ENCODE data around the gene STRA6.

STRA6 gene

GRCh38 chr15:74202452-74203401, at the start of gene STRA6:
TSS of gene STRA6 (minus strand) at chr15:74202787. CDS start at chr15:74202267, 520 bp downstream.
- no peak for DNase-seq (ENCODE audit: low read depth)

- DNase-seq (ENCODE audit: low read depth), result no peak
These were observed 49.7 kb upstream of the STRA6 start for GRCh38 chr15:74252291-74252690.

- DNase-seq (ENCODE audit: low read depth), result no peak
These were observed 48.7 kb upstream of the STRA6 start for GRCh38 chr15:74251131-74251811.

GRCh38 chr15:74250266-74250665, 47.7 kb upstream of the STRA6 start:
- no peak for DNase-seq (ENCODE audit: low read depth)

- DNase-seq (ENCODE audit: low read depth), result no peak
These were observed 42.9 kb upstream of the STRA6 start for GRCh38 chr15:74245342-74245931.

- no peak for DNase-seq (ENCODE audit: low read depth)
These were observed 42.3 kb upstream of the STRA6 start for GRCh38 chr15:74244822-74245341.

- no peak for DNase-seq (ENCODE audit: low read depth)
These were observed 40.8 kb upstream of the STRA6 start for GRCh38 chr15:74243431-74243830.

- no peak for DNase-seq (ENCODE audit: low read depth)
These were observed 40.0 kb upstream of the STRA6 start for GRCh38 chr15:74242441-74243185.

- no peak for DNase-seq (ENCODE audit: low read depth)
These were observed 38.5 kb upstream of the STRA6 start for GRCh38 chr15:74240897-74241614.

- DNase-seq (ENCODE audit: low read depth), result no peak
These were observed 37.5 kb upstream of the STRA6 start for GRCh38 chr15:74240002-74240568.

- DNase-seq (ENCODE audit: low read depth), result no peak
These were observed 36.6 kb upstream of the STRA6 start for GRCh38 chr15:74239051-74239705.

GRCh38 chr15:74235962-74236361, 33.4 kb upstream of the STRA6 start, which contains the start of gene CCDC33:
TSS of gene CCDC33 (plus strand) at chr15:74236326. CDS start at chr15:74236720, 394 bp downstream.
- DNase-seq (ENCODE audit: low read depth), result no peak

GRCh38 chr15:74234598-74234875, 31.9 kb upstream of the STRA6 start:
- DNase-seq (ENCODE audit: low read depth), result no peak

- DNase-seq (ENCODE audit: low read depth), result no peak
These were observed 31.4 kb upstream of the STRA6 start for GRCh38 chr15:74233851-74234597.

- DNase-seq (ENCODE audit: low read depth), result no peak
These were observed 30.8 kb upstream of the STRA6 start for GRCh38 chr15:74233373-74233772.

- no peak for DNase-seq (ENCODE audit: low read depth)
These were observed 28.9 kb upstream of the STRA6 start for GRCh38 chr15:74231475-74231874.

GRCh38 chr15:74229686-74230085, 27.1 kb upstream of the STRA6 start:
- DNase-seq (ENCODE audit: low read depth), result no peak

- DNase-seq (ENCODE audit: low read depth), result no peak
These were observed 26.1 kb upstream of the STRA6 start for GRCh38 chr15:74228723-74229081.

GRCh38 chr15:74227968-74228722, 25.6 kb upstream of the STRA6 start:
- DNase-seq (ENCODE audit: low read depth), result no peak
